ENCODE data around the gene PPP4R1. TPM values are rescaled to one million over a fixed set of nuclear protein-coding genes. Genes with fewer than 3 reads are reported as not detected.

Gene PPP4R1
- total RNA-seq, 1 donor from 2014 or later, result 56.0 TPM

GRCh38 chr18:9539938-9540337 lies 74.4 kb downstream of the PPP4R1 start:
- DNase-seq, result no peak
- intact Hi-C loops (cut with micrococcal nuclease), result no loop called here
- Mint-ChIP-seq H3K4me1 (no peaks in the 10 kb centered on the region), H3K36me3 (ENCODE audit: low read depth) (peaks cover 18% of the 10 kb centered on the region), H3K9me3 (no peaks in the 10 kb centered on the region), H3K27ac (no peak overlapping the region), H3K4me3 (no peak overlapping the region), H3K27me3 (no peaks in the 10 kb centered on the region)

DNA sequence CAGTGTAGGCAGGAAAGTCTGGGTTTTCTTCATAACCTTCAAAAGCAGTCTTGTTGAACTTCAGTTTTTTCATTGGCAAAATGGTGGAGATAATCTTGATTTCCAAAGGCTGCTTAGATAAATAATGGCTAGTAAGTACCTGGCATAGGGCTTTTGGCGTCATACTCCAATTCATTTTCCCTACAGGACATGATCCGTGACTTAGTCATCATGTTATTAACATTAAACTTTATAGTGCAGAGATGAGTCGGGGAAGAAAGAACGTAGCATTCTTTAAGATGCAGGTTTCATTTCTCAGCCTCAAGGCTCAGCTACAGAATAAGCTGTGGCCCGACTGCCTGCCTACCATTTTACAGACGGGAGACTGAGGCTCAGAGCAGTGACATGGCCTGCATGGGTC lies 75.1 kb downstream of the PPP4R1 start:
- intact Hi-C loops (cut with micrococcal nuclease), result no loop called here
- Mint-ChIP-seq H3K27ac (no peak overlapping the region), H3K4me1 (no peaks in the 10 kb centered on the region), H3K4me3 (no peak overlapping the region), H3K36me3 (ENCODE audit: low read depth) (peaks cover 17% of the 10 kb centered on the region), H3K9me3 (no peaks in the 10 kb centered on the region), H3K27me3 (no peaks in the 10 kb centered on the region)
- no peak for DNase-seq

DNA sequence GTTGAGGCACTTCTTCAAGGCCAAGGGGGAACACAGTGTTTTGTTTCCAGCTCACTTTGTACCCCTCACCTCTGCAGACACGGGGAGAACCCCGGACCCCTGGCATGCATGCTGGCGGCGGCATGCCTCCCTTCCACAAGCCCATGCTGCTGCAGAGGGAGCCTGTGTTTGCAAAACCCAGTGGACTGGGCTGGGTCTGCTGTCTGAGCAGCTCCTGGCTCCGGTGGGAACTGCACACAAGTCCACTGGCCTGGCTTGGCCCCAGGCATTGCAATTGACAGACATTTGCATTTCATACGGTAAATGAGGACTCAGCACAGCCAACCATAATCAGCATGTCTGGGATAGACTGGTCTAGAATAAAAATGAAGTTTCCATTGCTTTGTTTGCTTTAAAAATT lies 76.7 kb downstream of the PPP4R1 start:
- no peaks in the 10 kb centered on the region for H3K9me3 Mint-ChIP-seq
- H3K4me1 Mint-ChIP-seq, result no peaks in the 10 kb centered on the region
- no peak overlapping the region for H3K4me3 Mint-ChIP-seq
- H3K36me3 Mint-ChIP-seq (ENCODE audit: low read depth), result peaks cover 27% of the 10 kb centered on the region
- intact Hi-C loops (cut with micrococcal nuclease), result no loop called here
- no peak overlapping the region for H3K27ac Mint-ChIP-seq
- H3K27me3 Mint-ChIP-seq, result no peaks in the 10 kb centered on the region
- no peak for DNase-seq

- H3K36me3 Mint-ChIP-seq (ENCODE audit: low read depth), result peaks cover 29% of the 10 kb centered on the region
- no peak overlapping the region for H3K4me3 Mint-ChIP-seq
- intact Hi-C loops (cut with micrococcal nuclease), result no loop called here
- no peak for DNase-seq
- no peaks in the 10 kb centered on the region for H3K9me3 Mint-ChIP-seq
- no peaks in the 10 kb centered on the region for H3K4me1 Mint-ChIP-seq
- H3K27me3 Mint-ChIP-seq, result no peaks in the 10 kb centered on the region
- no peak overlapping the region for H3K27ac Mint-ChIP-seq
Observed at GRCh38 chr18:9536354-9537152, 77.8 kb downstream of the PPP4R1 start.

- H3K9me3 Mint-ChIP-seq, result no peaks in the 10 kb centered on the region
- H3K27me3 Mint-ChIP-seq, result no peaks in the 10 kb centered on the region
- H3K36me3 Mint-ChIP-seq (ENCODE audit: low read depth), result peaks cover 36% of the 10 kb centered on the region
- intact Hi-C loops (cut with micrococcal nuclease), result no loop called here
- peaks cover 2% of the 10 kb centered on the region for H3K4me1 Mint-ChIP-seq
- no peak overlapping the region for H3K27ac Mint-ChIP-seq
- DNase-seq, result no peak
- no peak overlapping the region for H3K4me3 Mint-ChIP-seq
Observed at GRCh38 chr18:9535430-9535991, 78.8 kb downstream of the PPP4R1 start.

DNA sequence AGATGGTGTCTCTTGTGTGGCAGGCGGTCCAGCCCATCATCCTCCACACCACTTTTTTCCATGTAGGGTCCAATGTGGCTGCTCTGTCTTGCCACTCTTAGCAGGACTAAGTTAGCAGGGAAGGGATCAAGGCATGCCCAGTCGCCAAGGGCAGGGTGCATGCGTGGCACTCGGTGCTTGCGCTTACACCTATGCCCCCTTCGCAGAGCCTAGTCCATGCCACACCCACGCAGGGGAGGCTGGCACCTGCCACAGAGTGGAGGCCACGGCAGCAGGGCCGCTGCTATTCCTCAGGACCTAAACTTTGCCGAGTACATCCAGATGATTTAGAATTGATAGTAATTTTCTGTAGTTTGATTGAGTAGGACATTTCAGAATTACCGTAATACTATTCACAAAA lies 79.5 kb downstream of the PPP4R1 start:
- Mint-ChIP-seq H3K9me3 (no peaks in the 10 kb centered on the region), H3K27me3 (no peaks in the 10 kb centered on the region), H3K4me3 (no peak overlapping the region), H3K27ac (no peak overlapping the region), H3K36me3 (ENCODE audit: low read depth) (peaks cover 41% of the 10 kb centered on the region), H3K4me1 (peaks cover 4% of the 10 kb centered on the region)
- no peak for DNase-seq
- intact Hi-C loops (cut with micrococcal nuclease), result no loop called here

DNA sequence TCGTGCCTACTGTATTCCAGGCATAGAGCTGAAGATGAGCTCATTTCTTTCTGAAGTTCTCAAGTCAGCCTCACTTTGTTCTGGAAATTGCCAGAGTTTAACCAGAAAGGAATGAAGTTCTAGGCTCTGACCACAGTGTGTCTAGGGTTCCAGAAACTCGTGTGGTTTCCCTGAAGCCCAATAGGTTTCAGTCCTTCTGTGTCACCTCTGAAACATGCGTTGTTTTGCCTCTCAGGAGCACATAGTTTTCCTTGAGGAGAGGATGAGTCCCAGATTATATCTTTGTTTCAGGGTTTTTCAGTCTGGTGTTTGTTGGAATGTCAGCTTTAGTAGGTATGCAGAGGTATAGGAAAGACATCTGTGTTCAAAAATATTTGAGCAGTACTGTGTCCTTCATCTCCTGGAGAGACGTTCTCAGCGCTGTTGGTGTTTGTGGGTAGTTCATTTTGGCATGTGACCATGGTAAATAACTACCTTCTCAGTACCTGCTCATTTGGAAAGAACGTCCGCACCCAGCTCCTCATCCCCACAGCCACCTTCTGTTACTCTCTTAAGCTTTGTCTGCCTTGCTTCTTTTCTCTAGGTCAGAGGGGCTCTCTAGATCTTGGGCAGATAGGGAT lies 82.5 kb downstream of the PPP4R1 start:
- DNase-seq, result no peak
- intact Hi-C loops (cut with micrococcal nuclease), result no loop called here
- Mint-ChIP-seq H3K27me3 (no peaks in the 10 kb centered on the region), H3K27ac (no peak overlapping the region), H3K36me3 (ENCODE audit: low read depth) (peaks cover 63% of the 10 kb centered on the region), H3K4me3 (no peak overlapping the region), H3K9me3 (peaks cover 4% of the 10 kb centered on the region), H3K4me1 (peaks cover 4% of the 10 kb centered on the region)

- intact Hi-C loops (cut with micrococcal nuclease), result no loop called here
- H3K36me3 Mint-ChIP-seq (ENCODE audit: low read depth), result peaks cover 59% of the 10 kb centered on the region
- H3K27me3 Mint-ChIP-seq, result no peaks in the 10 kb centered on the region
- no peak overlapping the region for H3K4me3 Mint-ChIP-seq
- peaks cover 4% of the 10 kb centered on the region for H3K9me3 Mint-ChIP-seq
- no peak for DNase-seq
- H3K27ac Mint-ChIP-seq, result no peak overlapping the region
- peaks cover 4% of the 10 kb centered on the region for H3K4me1 Mint-ChIP-seq
Observed at GRCh38 chr18:9530226-9531009, 83.9 kb downstream of the PPP4R1 start.

DNA sequence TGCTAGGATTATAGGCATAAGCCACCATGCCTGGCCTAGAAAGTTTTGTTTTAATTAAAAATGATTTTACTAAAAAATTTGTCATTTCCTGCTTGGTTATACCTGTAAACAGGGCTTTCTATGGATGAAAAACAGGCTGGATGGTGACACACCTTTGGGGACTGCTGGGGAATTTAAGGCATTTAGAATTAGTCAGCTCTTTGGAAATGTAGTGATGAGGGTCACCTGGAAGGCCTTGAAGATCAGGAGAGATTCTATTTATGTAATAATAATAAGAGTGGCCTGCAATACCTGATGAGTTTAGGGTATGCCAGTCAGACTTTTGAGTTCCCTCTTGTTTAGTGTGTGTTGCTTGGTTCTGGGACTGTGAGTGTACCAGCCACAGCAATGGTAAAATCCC lies 87.9 kb downstream of the PPP4R1 start:
- no peak overlapping the region for H3K4me3 Mint-ChIP-seq

DNA sequence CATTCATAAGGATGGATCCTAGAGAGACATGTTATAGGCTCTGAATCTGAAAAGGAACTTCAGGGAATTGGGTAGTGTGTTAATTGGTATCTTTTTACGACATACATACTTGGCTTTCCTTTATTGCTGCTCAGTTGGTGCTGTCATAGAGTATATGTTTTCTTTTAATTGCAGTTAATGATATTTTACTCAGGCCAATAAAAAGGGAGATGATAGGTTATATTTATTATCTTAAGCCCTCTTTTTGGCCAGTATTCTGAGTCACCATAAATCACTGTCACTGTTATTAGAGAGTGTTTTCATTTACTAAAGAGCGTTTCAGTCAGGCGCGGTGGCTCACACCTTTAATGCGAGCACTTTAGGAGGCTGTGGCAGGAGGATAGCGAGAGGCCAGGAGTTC lies 91.4 kb downstream of the PPP4R1 start:
- H3K4me1 Mint-ChIP-seq, result no peaks in the 10 kb centered on the region
- DNase-seq, result no peak
- intact Hi-C loops (cut with micrococcal nuclease), result no loop called here
- H3K9me3 Mint-ChIP-seq, result no peaks in the 10 kb centered on the region
- no peaks in the 10 kb centered on the region for H3K27me3 Mint-ChIP-seq
- H3K36me3 Mint-ChIP-seq (ENCODE audit: low read depth), result peaks cover 38% of the 10 kb centered on the region
- no peak overlapping the region for H3K4me3 Mint-ChIP-seq
- no peak overlapping the region for H3K27ac Mint-ChIP-seq

More for the DNA sequence above, 87.9 kb downstream of the PPP4R1 start:
- Mint-ChIP-seq H3K27me3 (no peaks in the 10 kb centered on the region), H3K36me3 (ENCODE audit: low read depth) (peaks cover 60% of the 10 kb centered on the region), H3K9me3 (peaks cover 4% of the 10 kb centered on the region), H3K4me1 (peaks cover 4% of the 10 kb centered on the region), H3K27ac (no peak overlapping the region)
- intact Hi-C loops (cut with micrococcal nuclease), result no loop called here
- no peak for DNase-seq

DNA sequence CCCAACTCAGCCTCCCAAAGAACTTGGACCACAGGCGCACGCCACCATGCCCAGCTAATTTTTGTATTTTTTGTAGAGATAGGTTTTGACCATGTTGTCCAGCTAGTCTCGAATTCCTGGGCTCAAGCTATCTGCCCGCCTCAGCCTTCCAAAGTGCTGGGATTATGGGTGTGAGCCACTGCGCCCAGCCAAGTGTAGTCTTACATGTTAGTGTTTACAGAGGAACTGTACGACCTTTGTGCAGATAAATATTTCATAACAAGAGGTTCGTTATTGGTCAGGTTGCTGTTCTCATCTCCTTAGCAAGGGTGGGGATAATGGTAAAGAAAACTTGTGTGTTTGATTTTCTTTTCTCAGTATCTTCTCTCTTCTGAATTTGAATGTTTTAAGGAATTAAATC lies 92.6 kb downstream of the PPP4R1 start:
- no peaks in the 10 kb centered on the region for H3K9me3 Mint-ChIP-seq
- peaks cover 30% of the 10 kb centered on the region for H3K36me3 Mint-ChIP-seq (ENCODE audit: low read depth)
- H3K4me3 Mint-ChIP-seq, result no peak overlapping the region
- intact Hi-C loops (cut with micrococcal nuclease), result no loop called here
- no peaks in the 10 kb centered on the region for H3K27me3 Mint-ChIP-seq
- no peak for DNase-seq
- H3K4me1 Mint-ChIP-seq, result no peaks in the 10 kb centered on the region
- H3K27ac Mint-ChIP-seq, result no peak overlapping the region

GRCh38 chr18:9520666-9521065 lies 93.7 kb downstream of the PPP4R1 start:
- no peaks in the 10 kb centered on the region for H3K27me3 Mint-ChIP-seq
- intact Hi-C loops (cut with micrococcal nuclease), result no loop called here
- no peak overlapping the region for H3K27ac Mint-ChIP-seq

GRCh38 chr18:9519399-9519798 lies 95.0 kb downstream of the PPP4R1 start:
- peaks cover 22% of the 10 kb centered on the region for H3K36me3 Mint-ChIP-seq (ENCODE audit: low read depth)
- peaks cover 2% of the 10 kb centered on the region for H3K4me1 Mint-ChIP-seq
- no peak for DNase-seq
- H3K9me3 Mint-ChIP-seq, result no peaks in the 10 kb centered on the region
- no peaks in the 10 kb centered on the region for H3K27me3 Mint-ChIP-seq
- no peak overlapping the region for H3K4me3 Mint-ChIP-seq
- intact Hi-C loops (cut with micrococcal nuclease), result loop anchor here (5.0 kb wide), 2 partner anchors 42 to 372 kb away; partner anchors contain the start of gene RALBP1
- H3K27ac Mint-ChIP-seq, result no peak overlapping the region

More at GRCh38 chr18:9520666-9521065, 93.7 kb downstream of the PPP4R1 start:
- Mint-ChIP-seq H3K4me3 (no peak overlapping the region), H3K9me3 (no peaks in the 10 kb centered on the region), H3K36me3 (ENCODE audit: low read depth) (peaks cover 28% of the 10 kb centered on the region), H3K4me1 (peaks cover 2% of the 10 kb centered on the region)
- no peak for DNase-seq

GRCh38 chr18:9517869-9518268 lies 96.5 kb downstream of the PPP4R1 start:
- intact Hi-C loops (cut with micrococcal nuclease), result loop anchor here (2.0 to 5.0 kb wide), 3 partner anchors 41 to 445 kb away; partner anchors contain the start of gene RALBP1
- no peak for DNase-seq
- Mint-ChIP-seq H3K36me3 (ENCODE audit: low read depth) (peaks cover 22% of the 10 kb centered on the region), H3K27ac (no peak overlapping the region), H3K4me3 (no peak overlapping the region), H3K4me1 (peaks cover 2% of the 10 kb centered on the region), H3K27me3 (no peaks in the 10 kb centered on the region), H3K9me3 (no peaks in the 10 kb centered on the region)
